SK-N-MC (cell line): ENCODE results near the gene TMEM250.
A peak's percentile ranks its signal among the peaks of the same experiment; 100 is the strongest.

ENCODE experiments used
- DNase-seq: peaks from one replicate; pipeline ENCODE4 v3.0.0-alpha.2; 2011; ENCODE audit warnings: low read depth, low spot score
- H3K27ac ChIP-seq: fragments of 200-600 bp; sonication (generic); 2 replicates; pipeline ENCODE4 v1.5.1; 2016; ENCODE audit warnings: mixed run types
- H3K36me3 ChIP-seq: fragments of 200-600 bp; sonication (generic); 2 replicates; pipeline ENCODE4 v1.6.1; 2017; ENCODE audit warnings: antibody characterized with exemption, low read length, mixed read lengths; ENCODE audit not compliant: insufficient read depth
- H3K4me3 ChIP-seq: fragments of 200-600 bp; sonication (generic); 2 replicates; pipeline ENCODE4 v1.5.1; 2016
- H3K9ac ChIP-seq: fragments of 200-600 bp; sonication (generic); 2 replicates; pipeline ENCODE4 v1.8.0; 2017; ENCODE audit warnings: mixed run types, mixed read lengths; ENCODE audit not compliant: insufficient read length
- H3K9me3 ChIP-seq: fragments of 200-600 bp; sonication (generic); 2 replicates; pipeline ENCODE4 v1.6.1; 2017; ENCODE audit warnings: low read depth, mild to moderate bottlenecking, antibody characterized with exemption, low read length, moderate library complexity, mixed read lengths
- EZH2 ChIP-seq: fragments of 200-600 bp; sonication (generic); IDR thresholded peaks from one replicate; pipeline ENCODE4 v1.6.1; 2017; ENCODE audit warnings: antibody characterized with exemption
- FOXP2 ChIP-seq: optimal IDR thresholded peaks from 2 replicates; pipeline ENCODE3; 2011; ENCODE audit warnings: mild to moderate bottlenecking, moderate library complexity; ENCODE audit not compliant: insufficient read depth; ENCODE audit errors: extremely low read length, control extremely low read depth
- POLR2AphosphoS5 ChIP-seq: IDR thresholded peaks from 2 replicates; pipeline ENCODE4 v1.6.1; 2012; ENCODE audit warnings: mild to moderate bottlenecking, low read depth, low read length, borderline replicate concordance

The TMEM250 gene

GRCh38 chr9:136143215-136144001, 24.7 kb upstream of the TMEM250 start:
- Histone ChIP-seq H3K27ac (no peak overlapping the region), H3K4me3 (no peak overlapping the region), H3K36me3 (no peaks in the 10 kb centered on the region), H3K9ac (no peak overlapping the region), H3K9me3 (no peaks in the 10 kb centered on the region)
- no peak for DNase-seq
- TF ChIP-seq FOXP2 (no peak), POLR2AphosphoS5 (no peak), EZH2 (no peak)

- Histone ChIP-seq H3K4me3 (no peak overlapping the region), H3K9ac (no peak overlapping the region), H3K9me3 (no peaks in the 10 kb centered on the region)
Measured at GRCh38 chr9:136142859-136143214, 24.2 kb upstream of the TMEM250 start.

GRCh38 chr9:136142414-136142796, 23.7 kb upstream of the TMEM250 start:
- Histone ChIP-seq H3K9ac (no peak overlapping the region), H3K36me3 (no peaks in the 10 kb centered on the region), H3K4me3 (no peak overlapping the region), H3K27ac (no peak overlapping the region), H3K9me3 (no peaks in the 10 kb centered on the region)
- TF ChIP-seq EZH2 = no peak
- no peak for TF ChIP-seq FOXP2
- no peak for TF ChIP-seq POLR2AphosphoS5
- DNase-seq = no peak

More at GRCh38 chr9:136142859-136143214, 24.2 kb upstream of the TMEM250 start:
- TF ChIP-seq POLR2AphosphoS5 = no peak
- no peak for TF ChIP-seq EZH2
- TF ChIP-seq FOXP2 = no peak
- no peak for DNase-seq
- H3K36me3 ChIP-seq = no peaks in the 10 kb centered on the region
- H3K27ac ChIP-seq = no peak overlapping the region

DNA sequence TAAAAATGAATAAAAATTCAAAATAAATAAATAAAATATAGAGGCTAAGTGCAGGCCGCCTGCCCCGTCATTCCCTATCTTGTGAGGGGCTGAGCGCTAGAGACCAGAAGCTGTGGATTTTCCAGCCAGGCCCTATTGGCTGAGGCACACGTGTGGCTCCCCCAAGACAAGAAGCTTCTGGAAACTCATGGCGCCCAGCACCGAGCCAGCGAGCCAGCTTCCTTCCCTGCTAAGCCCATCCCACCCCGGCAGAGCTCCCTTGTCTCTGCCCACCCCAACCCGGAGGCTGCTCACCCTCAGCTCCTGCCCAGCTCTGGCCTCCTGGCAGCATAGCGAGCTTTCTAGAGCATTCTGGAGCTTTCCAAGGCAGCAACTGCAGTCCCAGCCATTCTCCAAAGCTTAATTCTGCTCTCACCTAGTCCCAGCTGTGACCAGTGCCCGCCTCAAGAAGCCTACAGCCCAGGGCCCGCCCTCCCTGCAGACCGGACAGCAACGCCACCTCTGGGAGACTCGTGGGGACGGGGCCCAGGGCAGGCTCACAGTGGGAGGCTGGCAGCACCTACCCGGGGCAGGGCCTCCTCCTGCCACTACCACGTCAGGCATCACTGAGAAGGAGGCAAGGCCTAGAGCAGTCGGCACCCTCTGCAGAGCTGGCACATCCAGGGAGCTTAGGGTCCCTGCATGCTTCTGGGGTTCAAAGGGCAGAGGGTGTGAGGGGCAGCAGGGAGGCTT, 23.2 kb upstream of the TMEM250 start:
- no peak overlapping the region for H3K4me3 ChIP-seq
- no peak overlapping the region for H3K9ac ChIP-seq
- no peak for DNase-seq
- H3K36me3 ChIP-seq = no peaks in the 10 kb centered on the region
- H3K27ac ChIP-seq = no peak overlapping the region
- TF ChIP-seq FOXP2 (no peak), POLR2AphosphoS5 (no peak), EZH2 (no peak)
- no peaks in the 10 kb centered on the region for H3K9me3 ChIP-seq

GRCh38 chr9:136140966-136141365, 22.3 kb upstream of the TMEM250 start:
- no peak for DNase-seq
- H3K4me3 ChIP-seq = no peak overlapping the region
- no peak overlapping the region for H3K9ac ChIP-seq

DNA sequence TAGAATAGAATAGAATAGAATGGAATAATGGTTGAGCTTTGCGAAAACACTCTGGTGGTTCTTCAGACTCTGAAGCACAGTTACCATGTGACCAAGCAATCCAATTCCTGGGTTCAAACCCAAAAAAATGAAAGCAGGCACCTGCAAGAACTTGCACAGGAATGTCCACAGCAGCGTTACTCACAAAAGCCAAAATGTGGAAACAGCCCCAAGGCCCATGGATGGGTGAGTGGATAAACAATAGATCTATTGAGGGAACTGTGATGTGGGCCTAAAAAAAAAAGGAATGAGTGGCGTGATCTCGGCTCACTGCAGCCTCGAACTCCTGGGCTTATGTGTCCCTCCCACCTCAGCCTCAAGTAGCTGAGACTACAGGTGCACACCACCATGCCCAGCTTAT, 21.4 kb upstream of the TMEM250 start:
- Histone ChIP-seq H3K4me3 (no peak overlapping the region), H3K9me3 (no peaks in the 10 kb centered on the region), H3K36me3 (no peaks in the 10 kb centered on the region), H3K9ac (no peak overlapping the region), H3K27ac (no peak overlapping the region)
- DNase-seq = no peak
- TF ChIP-seq POLR2AphosphoS5 = no peak

More at GRCh38 chr9:136140966-136141365, 22.3 kb upstream of the TMEM250 start:
- H3K27ac ChIP-seq = no peak overlapping the region
- H3K9me3 ChIP-seq = no peaks in the 10 kb centered on the region
- TF ChIP-seq FOXP2 = no peak
- no peak for TF ChIP-seq POLR2AphosphoS5
- no peak for TF ChIP-seq EZH2
- no peaks in the 10 kb centered on the region for H3K36me3 ChIP-seq

- no peaks in the 10 kb centered on the region for H3K9me3 ChIP-seq
- H3K36me3 ChIP-seq = no peaks in the 10 kb centered on the region
- no peak for TF ChIP-seq FOXP2
- TF ChIP-seq POLR2AphosphoS5 = no peak
- no peak for TF ChIP-seq EZH2
- no peak overlapping the region for H3K27ac ChIP-seq
- H3K9ac ChIP-seq = no peak overlapping the region
- DNase-seq = peak; percentile 22
- H3K4me3 ChIP-seq = no peak overlapping the region
Measured at GRCh38 chr9:136138566-136138965, 19.9 kb upstream of the TMEM250 start.

GRCh38 chr9:136137321-136138265, 18.9 kb upstream of the TMEM250 start:
- no peak overlapping the region for H3K27ac ChIP-seq
- H3K9ac ChIP-seq = no peak overlapping the region
- H3K9me3 ChIP-seq = no peaks in the 10 kb centered on the region
- no peaks in the 10 kb centered on the region for H3K36me3 ChIP-seq
- no peak for TF ChIP-seq FOXP2
- no peak for TF ChIP-seq EZH2
- TF ChIP-seq POLR2AphosphoS5 = no peak
- no peak for DNase-seq
- H3K4me3 ChIP-seq = no peak overlapping the region
